ENCODE data around the gene KRT14. TPM values are rescaled to one million over a fixed set of nuclear protein-coding genes. Genes with fewer than 3 reads are reported as not detected.
"Not testable (repeated sequence)": the region's sequence is repeated elsewhere in the genome, so short reads cannot be mapped to it uniquely, and the experiment has no call there.

Gene KRT14
- total RNA-seq, 5 donors from 2014 or later (not counting 1 experiment from before 2014, with no cell fraction given): not detected

GRCh38 chr17:41626914-41627295 is 40.2 kb upstream of the KRT14 start:
- POLR2A ChIA-PET; DNase-seq; H3K4me3 ChIP-seq (ENCODE audit: control insufficient read depth in 1 of 2, extremely low read depth in 1 of 2, low read length in 1 of 2); H3K4me1 Mint-ChIP-seq; H3K9me3 ChIP-seq; ATAC-seq (replicated peaks in 1 of 4); H3K36me3 ChIP-seq (ENCODE audit: control insufficient read depth in 2 of 2, extremely low read depth in 1 of 2, insufficient read depth in 1 of 2, low read length in 1 of 2); H3K27ac ChIP-seq (ENCODE audit: low read length); H3K9me3 Mint-ChIP-seq; H3K4me3 Mint-ChIP-seq; CTCF ChIA-PET; H3K36me3 Mint-ChIP-seq; H3K4me1 ChIP-seq (ENCODE audit: control insufficient read depth in 1 of 2, extremely low read depth in 1 of 2, insufficient read depth in 2 of 2, low read length in 2 of 2); H3K27ac Mint-ChIP-seq: not testable (repeated sequence)
- H3K27me3 Mint-ChIP-seq: peaks cover 0 to 16% of the 10 kb centered on the region in 2 donors
- 90% methylated on average over 3 of the region's 5 CpGs for WGBS (ENCODE audit: insufficient coverage)
- H3K27me3 ChIP-seq (replicated peaks in 1 of 2; ENCODE audit: control insufficient read depth in 2 of 2, extremely low read depth in 1 of 2, insufficient read depth in 2 of 2, low read length in 1 of 2): peaks cover 0 to 24% of the 10 kb centered on the region in 2 experiments

GRCh38 chr17:41626028-41626913 is 39.6 kb upstream of the KRT14 start:
- peaks cover 0 to 19% of the 10 kb centered on the region in 2 donors for H3K27me3 Mint-ChIP-seq
- H3K4me3 Mint-ChIP-seq; H3K9me3 Mint-ChIP-seq; H3K36me3 Mint-ChIP-seq; H3K4me3 ChIP-seq (ENCODE audit: control insufficient read depth in 1 of 2, extremely low read depth in 1 of 2, low read length in 1 of 2); ATAC-seq (replicated peaks in 1 of 4); H3K4me1 ChIP-seq (ENCODE audit: control insufficient read depth in 1 of 2, extremely low read depth in 1 of 2, insufficient read depth in 2 of 2, low read length in 2 of 2); H3K27ac ChIP-seq (ENCODE audit: low read length); DNase-seq; H3K27ac Mint-ChIP-seq; POLR2A ChIA-PET; H3K9me3 ChIP-seq; H3K36me3 ChIP-seq (ENCODE audit: control insufficient read depth in 2 of 2, extremely low read depth in 1 of 2, insufficient read depth in 1 of 2, low read length in 1 of 2); CTCF ChIA-PET; H3K4me1 Mint-ChIP-seq: not testable (repeated sequence)
- peaks cover 0 to 24% of the 10 kb centered on the region in 2 experiments for H3K27me3 ChIP-seq (replicated peaks in 1 of 2; ENCODE audit: control insufficient read depth in 2 of 2, extremely low read depth in 1 of 2, insufficient read depth in 2 of 2, low read length in 1 of 2)
- WGBS (ENCODE audit: insufficient coverage): 87% methylated on average over 14 of the region's 17 CpGs

GRCh38 chr17:41625602-41626001 is 38.9 kb upstream of the KRT14 start:
- ATAC-seq (replicated peaks in 1 of 4) (no peak), DNase-seq (no peak)
- Mint-ChIP-seq H3K27ac (no peak overlapping the region), H3K4me3 (no peak overlapping the region), H3K36me3 (no peaks in the 10 kb centered on the region), H3K9me3 (no peaks in the 10 kb centered on the region), H3K27me3 (peaks cover 0 to 18% of the 10 kb centered on the region in 2 donors), H3K4me1 (no peaks in the 10 kb centered on the region)
- 78% methylated on average over 16 of the region's 16 CpGs for WGBS (ENCODE audit: insufficient coverage)
- Histone ChIP-seq H3K27ac (ENCODE audit: low read length) (no peak overlapping the region), H3K4me3 (ENCODE audit: control insufficient read depth in 1 of 2, extremely low read depth in 1 of 2, low read length in 1 of 2) (no peak overlapping the region), H3K9me3 (no peaks in the 10 kb centered on the region), H3K36me3 (ENCODE audit: control insufficient read depth in 2 of 2, extremely low read depth in 1 of 2, insufficient read depth in 1 of 2, low read length in 1 of 2) (no peaks in the 10 kb centered on the region), H3K4me1 (ENCODE audit: control insufficient read depth in 1 of 2, extremely low read depth in 1 of 2, insufficient read depth in 2 of 2, low read length in 2 of 2) (no peaks in the 10 kb centered on the region), H3K27me3 (replicated peaks in 1 of 2; ENCODE audit: control insufficient read depth in 2 of 2, extremely low read depth in 1 of 2, insufficient read depth in 2 of 2, low read length in 1 of 2) (peaks cover 0 to 24% of the 10 kb centered on the region in 2 experiments)
- POLR2A ChIA-PET: no interaction called here
- CTCF ChIA-PET: no interaction called here

- CTCF ChIA-PET: no interaction called here
- Histone ChIP-seq H3K9me3 (no peaks in the 10 kb centered on the region), H3K36me3 (ENCODE audit: control insufficient read depth in 2 of 2, extremely low read depth in 1 of 2, insufficient read depth in 1 of 2, low read length in 1 of 2) (no peaks in the 10 kb centered on the region), H3K4me1 (ENCODE audit: control insufficient read depth in 1 of 2, extremely low read depth in 1 of 2, insufficient read depth in 2 of 2, low read length in 2 of 2) (no peaks in the 10 kb centered on the region), H3K4me3 (ENCODE audit: control insufficient read depth in 1 of 2, extremely low read depth in 1 of 2, low read length in 1 of 2) (no peak within 1 kb of the TSS), H3K27ac (ENCODE audit: low read length) (no peak within 1 kb of the TSS), H3K27me3 (replicated peaks in 1 of 2; ENCODE audit: control insufficient read depth in 2 of 2, extremely low read depth in 1 of 2, insufficient read depth in 2 of 2, low read length in 1 of 2) (peaks cover 0 to 24% of the 10 kb centered on the region in 2 experiments)
- ATAC-seq (replicated peaks in 1 of 4) (no peak), DNase-seq (no peak)
- POLR2A ChIA-PET: no interaction called here
- Mint-ChIP-seq H3K4me3 (no peak within 1 kb of the TSS), H3K4me1 (no peaks in the 10 kb centered on the region), H3K27me3 (peaks cover 0 to 25% of the 10 kb centered on the region in 2 donors), H3K36me3 (no peaks in the 10 kb centered on the region), H3K27ac (no peak within 1 kb of the TSS), H3K9me3 (no peaks in the 10 kb centered on the region)
- 81% methylated on average over 15 of the region's 33 CpGs for WGBS (ENCODE audit: insufficient coverage)
Measured at GRCh38 chr17:41624208-41625101, 37.8 kb upstream of the KRT14 start, which contains the start of gene KRT17. Gene KRT17, minus strand, starts transcription at chr17:41624575. Its CDS starts 66 bp downstream, at chr17:41624509.

- WGBS (ENCODE audit: insufficient coverage): 55% methylated on average over 7 of the region's 10 CpGs
- peaks cover 0 to 28% of the 10 kb centered on the region in 2 donors for H3K27me3 Mint-ChIP-seq
- H3K9me3 ChIP-seq; H3K27ac ChIP-seq (ENCODE audit: low read length); DNase-seq; H3K4me1 ChIP-seq (ENCODE audit: control insufficient read depth in 1 of 2, extremely low read depth in 1 of 2, insufficient read depth in 2 of 2, low read length in 2 of 2); CTCF ChIA-PET; H3K27ac Mint-ChIP-seq; H3K4me3 Mint-ChIP-seq; H3K4me1 Mint-ChIP-seq; ATAC-seq (replicated peaks in 1 of 4); POLR2A ChIA-PET; H3K4me3 ChIP-seq (ENCODE audit: control insufficient read depth in 1 of 2, extremely low read depth in 1 of 2, low read length in 1 of 2); H3K36me3 ChIP-seq (ENCODE audit: control insufficient read depth in 2 of 2, extremely low read depth in 1 of 2, insufficient read depth in 1 of 2, low read length in 1 of 2); H3K36me3 Mint-ChIP-seq; H3K9me3 Mint-ChIP-seq: not testable (repeated sequence)
- peaks cover 0 to 26% of the 10 kb centered on the region in 2 experiments for H3K27me3 ChIP-seq (replicated peaks in 1 of 2; ENCODE audit: control insufficient read depth in 2 of 2, extremely low read depth in 1 of 2, insufficient read depth in 2 of 2, low read length in 1 of 2)
Measured at GRCh38 chr17:41623184-41623861, 36.6 kb upstream of the KRT14 start.

All from T-cell (primary cell).